Mucosa of descending colon (tissue), 3 donors: Measurements from ENCODE around the gene KAZN. TPM values are rescaled to one million over a fixed set of nuclear protein-coding genes. Genes with fewer than 3 reads are reported as not detected.

Experiments used
- ATAC-seq: fragments of 200-7000 bp; cut with Tn5 transposase; one replicate; pipeline ENCODE4 v1.9.1; 2020; ENCODE audit warnings: mild to moderate bottlenecking, moderate library complexity
- DNase-seq, 3 donors: peaks; one replicate each; pipeline ENCODE4 v3.0.0-alpha.2; 2020
- H3K36me3 ChIP-seq: fragments of 200-600 bp; one replicate; pipeline ENCODE4 v1.8.0; 2021; ENCODE audit warnings: low read depth, mild to moderate bottlenecking
- H3K4me1 ChIP-seq: fragments of 200-600 bp; one replicate; pipeline ENCODE4 v1.8.0; 2021; ENCODE audit warnings: low read depth, mild to moderate bottlenecking
- H3K4me3 ChIP-seq: fragments of 200-600 bp; one replicate; pipeline ENCODE4 v1.8.0; 2021; ENCODE audit warnings: mild to moderate bottlenecking
- H3K9me3 ChIP-seq: fragments of 200-600 bp; one replicate; pipeline ENCODE4 v1.8.0; 2021; ENCODE audit warnings: mild to moderate bottlenecking
- intact Hi-C, 2 donors: fragments of 100-400 bp; cut with DNase I in 1 of 2; cut with micrococcal nuclease in 1 of 2; formaldehyde crosslinking; loops; one replicate each; pipeline versions ENCODE4 v1.11.0 to v1.11.1; 2022; cut with DNase I, micrococcal nuclease
- total RNA-seq, 3 donors: library from RNA; stranded (reverse); fragmentation: NEBNext Ultra II Directional in 2 of 3; extraction: Animal tissue kit (Norgen Biotek cat#: 25700) in 2 of 3; gene quantifications; one replicate each; pipeline versions ENCODE4 v1.2.1 to v1.2.4, GENCODE V29; 2021 to 2023
- TF ChIP-seq, protein P1 (sequence below): fragments of 200-600 bp; IDR thresholded peaks from one replicate; pipeline ENCODE4 v1.8.0; 2022; ENCODE audit warnings: antibody characterized with exemption, mild to moderate bottlenecking
- donor health status: DM: no; HTN: no; CAD: no; lungs with moderate emphysema.
- donor health status: DM: no; HTN: no; CAD: no.
- donor health status: DM: no; HTN: yes; CAD: no.

Gene KAZN
- total RNA-seq, 3 donors from 2014 or later = 9.7 to 21.9 (median 15.8) TPM

DNA sequence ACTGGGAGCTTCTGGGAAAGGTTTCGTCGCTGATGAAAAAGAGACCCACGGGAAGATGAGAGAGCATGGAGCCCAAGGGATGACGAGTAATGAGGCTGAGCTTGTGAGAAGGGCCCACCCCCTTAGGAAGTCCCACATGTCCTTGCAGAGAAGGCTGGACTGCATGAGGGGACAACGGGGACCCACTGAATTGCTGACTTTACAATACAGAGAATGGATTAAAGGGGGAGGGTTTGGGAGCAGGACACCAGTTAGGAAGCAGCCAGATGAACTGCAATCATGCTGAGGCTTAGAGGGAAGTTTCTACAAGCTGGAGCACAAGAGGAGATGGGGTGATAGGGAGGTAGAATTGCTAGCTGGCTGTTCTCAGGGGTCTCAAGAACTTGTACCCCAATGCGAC, 549.5 kb downstream of the KAZN start:
- TF ChIP-seq, protein P1, sequence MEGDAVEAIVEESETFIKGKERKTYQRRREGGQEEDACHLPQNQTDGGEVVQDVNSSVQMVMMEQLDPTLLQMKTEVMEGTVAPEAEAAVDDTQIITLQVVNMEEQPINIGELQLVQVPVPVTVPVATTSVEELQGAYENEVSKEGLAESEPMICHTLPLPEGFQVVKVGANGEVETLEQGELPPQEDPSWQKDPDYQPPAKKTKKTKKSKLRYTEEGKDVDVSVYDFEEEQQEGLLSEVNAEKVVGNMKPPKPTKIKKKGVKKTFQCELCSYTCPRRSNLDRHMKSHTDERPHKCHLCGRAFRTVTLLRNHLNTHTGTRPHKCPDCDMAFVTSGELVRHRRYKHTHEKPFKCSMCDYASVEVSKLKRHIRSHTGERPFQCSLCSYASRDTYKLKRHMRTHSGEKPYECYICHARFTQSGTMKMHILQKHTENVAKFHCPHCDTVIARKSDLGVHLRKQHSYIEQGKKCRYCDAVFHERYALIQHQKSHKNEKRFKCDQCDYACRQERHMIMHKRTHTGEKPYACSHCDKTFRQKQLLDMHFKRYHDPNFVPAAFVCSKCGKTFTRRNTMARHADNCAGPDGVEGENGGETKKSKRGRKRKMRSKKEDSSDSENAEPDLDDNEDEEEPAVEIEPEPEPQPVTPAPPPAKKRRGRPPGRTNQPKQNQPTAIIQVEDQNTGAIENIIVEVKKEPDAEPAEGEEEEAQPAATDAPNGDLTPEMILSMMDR = no peak
- intact Hi-C loops = no loop called here
- H3K4me1 ChIP-seq = peaks cover 5% of the 10 kb centered on the region
- H3K36me3 ChIP-seq = no peaks in the 10 kb centered on the region
- ATAC-seq (no peak), DNase-seq (no peak)
- H3K4me3 ChIP-seq = no peak overlapping the region
- no peaks in the 10 kb centered on the region for H3K9me3 ChIP-seq

DNA sequence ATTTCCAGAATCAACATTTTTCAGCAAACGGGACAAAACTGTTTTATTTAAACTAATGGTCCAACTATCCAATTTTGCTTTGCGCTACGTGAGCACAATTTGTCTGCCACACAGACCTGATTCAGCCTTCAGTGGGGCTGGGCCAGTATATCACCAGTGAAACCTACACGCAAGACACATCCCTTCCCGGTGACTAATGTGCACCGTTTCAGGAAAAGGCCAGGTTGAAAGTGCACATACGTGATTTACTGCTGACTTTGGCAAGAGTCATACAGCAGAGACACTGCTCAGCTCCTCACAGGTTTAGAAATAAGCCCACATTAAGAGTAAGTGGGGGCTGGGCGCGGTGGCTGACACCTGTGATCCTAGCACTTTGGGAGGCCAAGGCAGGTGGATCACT, 550.0 kb downstream of the KAZN start:
- no peak overlapping the region for H3K4me3 ChIP-seq
- TF ChIP-seq, protein P1 = no peak
- H3K9me3 ChIP-seq = no peaks in the 10 kb centered on the region
- peaks cover 5% of the 10 kb centered on the region for H3K4me1 ChIP-seq
- ATAC-seq = no peak
- intact Hi-C loops = no loop called here
- DNase-seq = no peak
- H3K36me3 ChIP-seq = no peaks in the 10 kb centered on the region

DNA sequence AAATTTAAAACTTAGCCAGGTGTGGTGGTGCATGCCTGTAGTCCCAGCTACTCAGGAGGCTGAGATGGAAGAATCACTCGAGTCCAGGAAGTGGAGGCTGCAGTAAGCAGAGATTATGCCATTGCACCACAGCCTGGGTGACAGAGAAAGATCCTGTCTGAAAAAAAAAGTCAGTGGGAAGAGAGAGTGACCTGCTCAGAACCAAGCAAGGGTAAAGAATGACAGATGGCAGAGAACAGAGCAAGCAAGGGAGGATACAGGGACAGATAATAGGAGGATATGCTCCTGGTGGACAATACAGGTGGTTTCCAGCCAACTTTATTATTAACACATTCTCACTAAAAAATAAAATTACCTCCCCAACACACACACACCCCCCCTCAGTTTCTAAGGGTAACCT, 550.5 kb downstream of the KAZN start:
- TF ChIP-seq, protein P1 = no peak
- Histone ChIP-seq H3K9me3 (no peaks in the 10 kb centered on the region), H3K36me3 (no peaks in the 10 kb centered on the region), H3K4me3 (no peak overlapping the region), H3K4me1 (peaks cover 5% of the 10 kb centered on the region)
- no peak for ATAC-seq
- intact Hi-C loops = no loop called here
- no peak for DNase-seq

DNA sequence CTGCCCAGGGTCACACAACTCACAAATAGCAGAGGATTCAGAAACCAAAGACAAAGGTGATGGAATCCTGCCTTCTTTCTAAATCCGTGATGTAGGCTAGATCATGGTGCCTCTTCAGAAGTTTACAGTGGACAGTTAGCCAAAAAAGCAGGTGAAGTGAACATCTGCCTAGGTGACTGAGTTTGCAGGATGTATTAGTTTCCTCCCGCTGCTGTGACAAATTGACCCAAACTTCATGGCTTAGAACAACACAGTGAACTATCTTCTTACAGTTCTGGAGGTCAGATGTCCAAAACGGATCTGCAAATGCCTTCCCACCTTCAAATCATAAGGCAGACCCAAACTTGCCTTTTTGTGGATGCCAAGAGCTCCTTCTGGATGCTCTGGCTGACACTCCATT, 551.9 kb downstream of the KAZN start:
- intact Hi-C loops = loop anchor here (5.0 to 10.0 kb wide), 2 partner anchors 64 to 122 kb away; no protein-coding TSS in a partner anchor
- ATAC-seq = no peak
- Histone ChIP-seq H3K4me1 (peaks cover 7% of the 10 kb centered on the region), H3K4me3 (no peak overlapping the region), H3K36me3 (no peaks in the 10 kb centered on the region), H3K9me3 (no peaks in the 10 kb centered on the region)
- TF ChIP-seq, protein P1 = no peak
- DNase-seq = no peak

DNA sequence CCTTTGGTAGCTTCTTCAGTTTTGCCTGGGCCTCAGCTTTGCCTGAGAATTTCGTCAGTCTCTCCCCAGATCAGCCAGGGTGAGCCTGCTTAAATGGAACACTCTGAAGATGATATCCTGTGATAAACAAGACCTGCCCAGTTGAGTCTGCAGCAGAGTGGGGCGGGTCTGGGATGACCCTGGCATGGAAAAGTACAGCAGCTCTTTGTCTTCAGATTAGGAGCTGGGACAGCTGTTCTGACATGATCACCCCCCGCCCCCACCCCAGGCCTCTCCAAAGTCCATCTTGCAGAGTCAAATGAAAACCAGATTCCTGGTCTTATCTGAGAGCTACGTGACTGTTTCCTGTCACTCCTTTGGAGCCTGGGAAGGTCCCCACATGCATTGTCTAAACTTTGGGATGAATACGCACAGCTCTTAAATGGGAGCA, 552.9 kb downstream of the KAZN start:
- no peak for DNase-seq
- Histone ChIP-seq H3K4me1 (peaks cover 15% of the 10 kb centered on the region), H3K36me3 (no peaks in the 10 kb centered on the region), H3K9me3 (no peaks in the 10 kb centered on the region), H3K4me3 (no peak overlapping the region)
- no peak for ATAC-seq
- intact Hi-C loops = loop anchor here (5.0 to 10.0 kb wide), 2 partner anchors 63 to 121 kb away; no protein-coding TSS in a partner anchor
- TF ChIP-seq, protein P1 = no peak

DNA sequence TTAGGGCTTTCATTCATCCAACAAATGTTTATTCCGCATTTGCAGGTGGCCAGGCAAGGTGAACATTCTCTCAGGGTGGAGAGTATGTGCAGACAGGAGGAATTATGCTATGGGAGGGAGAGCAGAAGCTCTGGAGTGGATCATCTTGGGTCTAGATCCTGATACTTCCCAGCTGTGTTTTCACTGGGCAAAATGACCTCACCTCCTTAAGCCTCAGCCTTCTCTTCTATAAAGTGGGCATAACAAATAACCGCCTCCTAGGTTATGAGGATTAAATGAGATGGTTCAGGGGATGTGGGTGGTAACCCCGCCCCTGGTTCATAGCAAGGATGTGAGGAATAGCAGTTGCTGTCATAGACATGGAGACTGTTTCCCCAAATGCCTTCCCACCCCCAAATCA, 553.4 kb downstream of the KAZN start:
- Histone ChIP-seq H3K4me3 (no peak overlapping the region), H3K36me3 (no peaks in the 10 kb centered on the region), H3K9me3 (no peaks in the 10 kb centered on the region), H3K4me1 (peaks cover 18% of the 10 kb centered on the region)
- intact Hi-C loops = loop anchor here (5.0 to 10.0 kb wide), 2 partner anchors 63 to 120 kb away; no protein-coding TSS in a partner anchor
- ATAC-seq (no peak), DNase-seq (no peak)
- TF ChIP-seq, protein P1 = no peak
